Neural cell (in vitro differentiated cells): ENCODE measurements around the gene EPAS1.

Experiments
- EZH2 ChIP-seq: fragments of 200-600, 300-800 bp; shearing (Covaris generic), sonication (generic); IDR thresholded peaks from 2 replicates; pipeline ENCODE4 v1.6.1; 2014; ENCODE audit warnings: antibody characterized with exemption, low read length, borderline replicate concordance, mild to moderate bottlenecking; ENCODE audit not compliant: insufficient read depth, poor library complexity, severe bottlenecking
- POLR2AphosphoS5 ChIP-seq: IDR thresholded peaks from 2 replicates; pipeline ENCODE4 v1.6.1; 2012

- TF ChIP-seq POLR2AphosphoS5, result no peak
- TF ChIP-seq EZH2, result no peak
These were observed 6.6 kb downstream of the EPAS1 start for GRCh38 chr2:46303822-46304221.
